GM21526 (cell line): Measurements from ENCODE around the gene BASP1.
"Not testable (repeated sequence)": the region's sequence is repeated elsewhere in the genome, so short reads cannot be mapped to it uniquely, and the experiment has no call there.

Experiments used
- ATAC-seq: cut with Tn5 transposase; IDR thresholded peaks from one replicate; pipeline ENCODE4 v1.9.1; 2021; ENCODE audit warnings: moderate library complexity; ENCODE audit not compliant: unreplicated experiment, low FRiP score

Gene BASP1

DNA sequence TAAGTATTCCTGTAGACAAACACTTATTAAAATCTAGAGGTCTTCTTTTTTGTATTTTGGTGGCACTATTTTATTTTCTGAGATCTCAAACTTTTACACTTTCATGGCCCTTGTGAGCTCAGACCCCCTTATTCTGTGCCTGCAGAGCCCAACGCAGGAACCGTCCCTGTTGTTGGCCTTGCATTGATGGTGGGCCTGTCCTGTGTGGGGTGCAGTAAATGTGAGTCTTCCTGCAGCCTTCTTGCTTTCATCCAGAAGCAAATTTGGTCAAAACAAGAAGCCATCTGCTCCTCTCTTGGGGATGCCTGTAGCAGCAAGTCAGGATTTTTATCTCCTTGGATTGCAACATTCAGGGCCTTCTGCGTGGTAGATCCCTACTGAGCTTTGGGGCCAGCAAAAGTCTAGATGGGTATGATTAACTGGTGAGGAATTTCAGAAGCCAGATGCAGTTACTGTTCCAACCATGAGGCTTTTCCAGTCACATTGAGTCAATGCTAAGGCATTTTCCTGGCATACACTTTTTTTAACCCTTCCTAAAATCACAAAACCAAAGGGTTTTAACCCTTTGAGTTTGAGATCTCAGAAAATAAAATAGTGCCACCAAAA, 31.7 kb downstream of the BASP1 start:
- ATAC-seq = no peak

DNA sequence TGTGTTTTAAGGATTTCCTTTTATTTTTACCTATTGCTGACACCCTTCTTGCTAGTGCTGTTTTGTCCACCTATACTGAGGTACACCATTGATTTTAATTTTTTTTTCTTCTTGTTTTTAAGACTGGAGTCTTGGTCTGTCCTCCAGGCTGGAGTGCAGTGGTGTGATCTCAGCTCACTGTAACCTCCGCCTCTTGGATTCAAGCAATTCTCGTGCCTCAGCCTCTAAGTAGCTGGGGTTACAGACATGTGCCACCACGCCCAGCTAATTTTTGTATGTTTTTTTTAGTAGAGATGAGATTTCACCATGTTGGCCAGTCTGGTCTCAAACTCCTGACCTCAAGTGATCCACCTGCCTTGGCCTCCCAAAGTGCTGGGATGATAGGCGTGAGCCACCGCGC, 32.4 kb downstream of the BASP1 start:
- not testable (repeated sequence) for ATAC-seq

DNA sequence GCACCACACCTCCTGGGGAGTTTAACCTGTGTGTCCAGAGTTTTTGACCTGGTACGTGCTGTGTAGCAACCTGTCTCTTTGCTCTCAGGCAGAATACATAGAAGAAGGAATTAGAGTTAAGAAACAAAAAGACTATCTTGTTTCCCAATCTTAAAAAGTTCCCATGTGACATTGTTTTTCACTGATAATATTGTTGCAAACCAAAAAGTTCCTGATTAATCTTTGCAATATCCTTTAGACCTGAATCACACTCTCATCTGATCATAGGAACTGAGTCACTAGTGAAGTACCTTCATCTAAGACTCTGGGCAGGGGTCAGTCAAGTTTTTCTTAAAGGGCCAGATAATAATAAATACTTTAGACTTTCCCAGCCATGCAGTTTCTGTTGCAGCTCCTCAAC, 35.1 kb downstream of the BASP1 start:
- no peak for ATAC-seq

DNA sequence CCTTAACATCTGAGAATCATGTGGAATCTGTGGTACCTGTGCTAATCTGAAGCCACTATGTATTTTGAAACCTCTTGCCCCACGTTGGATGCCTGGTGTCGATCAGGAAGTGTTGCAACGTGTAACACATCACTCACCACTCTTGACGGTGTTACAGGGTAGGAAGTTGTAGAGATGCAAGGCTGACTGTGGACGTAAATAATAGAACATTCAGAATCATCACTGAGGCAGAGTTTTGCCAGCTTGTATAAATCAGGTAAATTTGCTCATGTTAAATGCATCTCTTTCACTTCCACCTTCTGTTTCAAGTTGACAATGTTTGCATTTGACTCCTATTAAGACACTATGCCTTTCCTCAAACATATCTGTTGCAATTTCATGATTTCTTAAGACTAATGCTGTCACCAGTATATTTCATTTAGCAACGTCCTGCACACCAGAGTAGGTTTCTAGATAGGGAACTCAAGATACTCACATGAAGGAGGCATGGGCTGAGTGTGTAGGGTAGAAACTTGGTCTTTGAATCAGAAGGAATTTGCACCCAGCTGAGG, 38.1 kb downstream of the BASP1 start:
- peak; percentile 64 for ATAC-seq

DNA sequence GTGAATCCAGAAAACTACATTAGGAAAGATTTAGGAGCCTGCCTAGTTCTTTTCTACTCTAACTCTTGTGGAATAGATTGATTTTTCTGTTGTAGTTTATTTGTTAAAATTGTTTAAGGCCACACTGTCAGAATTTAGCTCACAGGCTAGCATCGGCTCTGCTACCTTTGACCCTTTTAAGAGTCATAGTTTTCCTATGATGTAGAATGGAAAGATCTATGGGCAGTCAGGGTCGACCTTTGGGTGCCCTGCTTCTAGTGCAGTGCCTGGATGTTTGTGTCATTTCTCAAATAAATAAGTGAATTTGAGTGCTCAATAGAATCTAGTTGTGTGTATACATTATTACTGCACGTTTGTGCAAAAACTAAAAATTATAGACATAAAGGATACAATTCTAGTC, 38.7 kb downstream of the BASP1 start:
- ATAC-seq = no peak

- no peak for ATAC-seq
Observed at GRCh38 chr5:17256839-17257238, 39.4 kb downstream of the BASP1 start.

GRCh38 chr5:17257705-17258273, 40.4 kb downstream of the BASP1 start:
- peak; percentile 57 for ATAC-seq

DNA sequence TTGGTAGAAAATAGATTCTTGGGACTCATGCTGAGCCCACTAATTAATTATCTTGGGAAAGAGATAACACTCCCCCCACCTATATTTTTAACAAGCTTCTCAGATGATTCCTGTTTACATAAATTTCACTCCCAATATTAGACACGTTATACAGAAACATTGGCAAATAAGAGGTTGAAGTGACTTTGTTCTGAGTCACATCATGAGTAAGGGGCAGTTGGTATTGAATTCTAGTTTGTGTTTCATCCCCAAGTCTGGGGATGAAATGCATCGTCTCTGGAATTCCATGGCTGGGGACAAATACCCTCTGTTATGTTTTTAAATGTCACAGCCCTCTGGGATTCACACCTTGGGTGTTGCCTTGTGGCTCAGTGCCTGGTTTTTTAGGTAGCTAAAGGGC, 41.0 kb downstream of the BASP1 start:
- ATAC-seq = no peak

- not testable (repeated sequence) for ATAC-seq
Observed at GRCh38 chr5:17259012-17259411, 41.6 kb downstream of the BASP1 start.

GRCh38 chr5:17259630-17260257, 42.3 kb downstream of the BASP1 start:
- ATAC-seq = no peak

DNA sequence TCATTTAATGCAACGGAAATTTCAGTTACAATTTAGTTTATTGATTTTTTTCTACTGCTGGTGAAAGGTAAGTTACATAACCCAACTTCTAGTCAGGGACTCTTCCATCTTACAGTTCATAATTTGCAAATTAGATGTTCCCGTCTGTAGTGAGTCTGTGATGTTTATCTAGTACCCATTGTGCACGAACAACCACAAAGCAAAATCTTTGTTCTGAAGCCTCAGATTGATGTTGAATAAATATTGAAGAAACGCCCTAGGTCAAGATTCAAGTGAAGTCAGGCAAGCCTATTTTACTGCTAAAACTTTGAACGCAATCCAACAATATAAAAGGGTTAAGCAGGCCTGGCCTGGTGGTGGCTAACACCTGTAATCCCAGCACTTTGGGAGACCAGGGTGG, 43.1 kb downstream of the BASP1 start:
- ATAC-seq = no peak

- ATAC-seq = no peak
Observed at GRCh38 chr5:17261075-17261474, 43.6 kb downstream of the BASP1 start.

- no peak for ATAC-seq
Observed at GRCh38 chr5:17265041-17265440, 47.6 kb downstream of the BASP1 start.

GRCh38 chr5:17267106-17267505, 49.7 kb downstream of the BASP1 start:
- ATAC-seq = peak; percentile 63

GRCh38 chr5:17269201-17269600, 51.8 kb downstream of the BASP1 start:
- ATAC-seq = peak; percentile 72

- ATAC-seq = no peak
Observed at GRCh38 chr5:17272111-17272510, 54.7 kb downstream of the BASP1 start.

GRCh38 chr5:17275289-17276158, 58.1 kb downstream of the BASP1 start:
- ATAC-seq = no peak

GRCh38 chr5:17276445-17276844, 59.0 kb downstream of the BASP1 start:
- peak; percentile 66 for ATAC-seq

DNA sequence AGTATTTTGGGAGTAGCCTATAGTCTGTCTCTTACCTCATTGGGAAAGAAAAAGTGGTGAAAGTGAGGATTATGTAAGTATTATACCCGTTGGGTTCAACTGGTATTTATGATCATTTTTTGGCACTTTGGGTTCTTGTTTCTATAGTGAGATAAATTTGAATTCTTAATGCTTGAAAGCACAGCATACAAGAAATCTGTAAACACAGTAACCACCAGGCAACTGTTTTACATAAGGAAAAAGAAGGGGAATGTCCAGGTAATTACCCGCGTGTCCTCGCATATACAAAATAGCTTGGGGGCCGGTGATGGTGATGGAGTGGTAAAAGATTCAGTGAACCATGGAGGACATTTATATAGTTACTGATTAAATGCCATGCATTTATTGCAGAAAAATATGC, 60.5 kb downstream of the BASP1 start:
- no peak for ATAC-seq

DNA sequence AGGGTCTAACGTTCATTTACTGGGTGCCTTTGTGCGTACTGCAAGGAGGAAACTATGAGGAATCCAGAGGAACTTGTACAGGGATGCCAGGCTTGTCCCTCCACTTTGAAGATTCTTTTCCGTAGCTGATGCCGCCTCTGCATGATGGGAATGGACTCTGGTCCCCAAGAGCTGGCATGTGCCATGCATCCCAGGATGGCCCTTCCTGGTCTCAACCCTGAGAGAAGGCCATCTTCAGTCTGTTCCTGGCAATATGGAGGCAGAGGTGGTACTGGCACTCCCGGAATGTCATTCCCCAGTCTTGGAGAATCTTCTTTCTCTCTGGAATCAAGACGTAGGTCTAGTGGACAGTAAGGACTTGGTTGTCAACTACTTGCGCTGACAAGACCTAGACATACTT, 61.5 kb downstream of the BASP1 start:
- no peak for ATAC-seq

DNA sequence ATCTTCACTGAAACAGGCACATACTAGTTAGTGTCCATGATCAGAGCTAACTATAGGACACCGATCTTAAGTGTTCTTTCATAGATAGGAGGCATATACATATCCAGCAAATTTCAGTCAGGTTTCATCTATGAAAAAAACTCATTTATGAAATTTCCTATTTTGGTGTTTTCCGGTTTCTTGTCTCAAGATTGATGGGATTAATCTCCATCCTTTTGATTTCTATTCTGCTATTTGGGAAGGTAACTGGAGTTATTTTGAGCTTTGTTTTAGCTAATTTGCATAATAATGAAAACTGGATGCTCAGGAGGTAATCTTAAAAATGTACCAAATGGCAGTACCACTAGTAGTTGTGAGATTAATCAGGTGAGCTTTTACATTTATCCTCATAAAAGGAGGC, 62.1 kb downstream of the BASP1 start:
- ATAC-seq = no peak
